Hematopoietic multipotent progenitor cell (in vitro differentiated cells): Measurements from ENCODE around the gene DGUOK. TPM values are rescaled to one million over a fixed set of nuclear protein-coding genes. Genes with fewer than 3 reads are reported as not detected.

ENCODE experiments used
- DNase-seq, 3 donors: peaks; one replicate each; pipeline ENCODE4 v3.0.0-alpha.2; 2011 to 2015; ENCODE audit warnings: low read depth in 2 of 3, low spot score in 2 of 3
- total RNA-seq: library from RNA; depleted of rRNA; stranded (reverse); fragments of >200 nt; gene quantifications from one replicate; pipeline ENCODE4 v1.2.3, GENCODE V29; 2012

The DGUOK gene
- total RNA-seq, 1 donor: 38.5 TPM

- no peak for DNase-seq
These were observed 50.1 kb downstream of the DGUOK start for GRCh38 chr2:73976803-73977202.

GRCh38 chr2:73977466-73977865 is 50.8 kb downstream of the DGUOK start:
- no peak for DNase-seq

GRCh38 chr2:73979021-73979420 is 52.3 kb downstream of the DGUOK start:
- peak in 1 of 3 donors; percentile 53 for DNase-seq

- DNase-seq: no peak
These were observed 53.0 kb downstream of the DGUOK start for GRCh38 chr2:73979686-73980085.

GRCh38 chr2:73980566-73980965 is 53.9 kb downstream of the DGUOK start:
- DNase-seq: no peak

GRCh38 chr2:73981081-73982001 is 54.7 kb downstream of the DGUOK start:
- peak in 1 of 3 donors; percentile 71 for DNase-seq

- DNase-seq: no peak
These were observed 55.5 kb downstream of the DGUOK start for GRCh38 chr2:73982140-73982617.

GRCh38 chr2:73983322-73984202 is 56.9 kb downstream of the DGUOK start:
- peak in 1 of 3 donors; percentile 53 for DNase-seq

- DNase-seq: peak in 1 of 3 donors; percentile 74
These were observed 57.7 kb downstream of the DGUOK start, which contains the start of gene TET3 for GRCh38 chr2:73984203-73984921. TET3 (plus strand) TSS chr2:73984910; CDS start chr2:73986404, 1,494 bp downstream.

- DNase-seq: peak in 2 of 3 donors; percentile 50 to 69
These were observed 58.2 kb downstream of the DGUOK start for GRCh38 chr2:73984922-73985307.

DNA sequence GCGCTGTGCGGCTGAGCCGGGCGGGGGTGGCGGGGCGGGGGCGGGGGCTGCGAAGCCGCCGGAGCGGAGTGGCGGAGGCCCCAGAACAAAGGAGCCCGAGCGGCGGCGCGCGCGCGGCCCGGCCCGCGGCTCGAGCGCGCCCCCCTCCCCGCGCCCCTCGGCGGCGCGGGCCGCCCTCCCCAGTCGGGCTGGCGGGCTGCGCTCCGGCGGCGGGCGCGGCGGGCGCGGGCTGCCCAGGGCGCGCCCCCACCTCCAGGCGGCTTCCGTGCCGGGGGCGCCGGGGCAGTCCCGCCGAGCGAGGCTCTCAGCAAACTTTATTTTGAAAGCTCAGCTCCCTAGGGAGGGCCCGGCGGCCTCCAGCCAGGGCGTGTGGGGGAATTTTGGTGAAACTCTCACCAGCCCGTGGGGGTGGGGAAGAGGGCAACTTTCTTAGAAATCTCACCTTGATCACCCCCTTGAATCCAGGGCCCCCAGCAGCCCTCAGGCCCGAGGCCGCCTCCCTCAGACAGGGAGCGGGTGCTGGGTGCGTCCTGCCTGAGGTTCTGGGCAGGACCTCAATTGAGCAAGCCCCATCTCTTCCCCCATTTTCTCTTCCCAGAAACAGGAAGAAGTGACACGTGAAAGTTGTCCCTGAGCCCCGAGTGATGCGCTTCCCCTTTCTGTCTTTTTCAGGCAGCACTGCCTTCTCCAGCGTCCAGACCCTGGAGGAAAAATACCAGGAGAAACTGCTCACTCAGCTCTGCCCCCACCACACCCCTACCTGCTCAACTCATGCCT is 58.8 kb downstream of the DGUOK start:
- peak in 1 of 3 donors; percentile 39 for DNase-seq

- DNase-seq: no peak
These were observed 59.5 kb downstream of the DGUOK start for GRCh38 chr2:73986085-73986681.

- peak in 2 of 3 donors; percentile 50 to 61 for DNase-seq
These were observed 60.6 kb downstream of the DGUOK start for GRCh38 chr2:73987109-73987947.

GRCh38 chr2:73987948-73988700 is 61.4 kb downstream of the DGUOK start:
- DNase-seq: no peak

DNA sequence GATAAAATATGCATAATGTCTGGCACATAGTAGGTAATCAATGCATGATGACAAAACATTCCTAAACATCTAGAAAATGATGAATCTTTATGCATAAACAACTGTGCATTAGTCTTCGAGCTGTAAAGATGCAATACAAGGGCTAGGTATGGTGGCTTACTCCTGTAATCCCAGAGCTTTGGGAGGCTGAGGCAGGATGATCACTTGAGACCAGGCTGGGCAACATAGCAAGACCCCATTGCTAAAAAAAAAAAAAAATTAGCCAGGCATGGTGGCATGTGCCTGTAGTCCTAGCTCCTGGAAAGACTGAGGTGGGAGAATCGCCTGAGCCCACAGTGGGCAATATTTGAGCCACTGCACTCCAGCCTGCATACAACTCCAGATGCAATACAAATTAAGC is 63.3 kb downstream of the DGUOK start:
- DNase-seq: no peak

DNA sequence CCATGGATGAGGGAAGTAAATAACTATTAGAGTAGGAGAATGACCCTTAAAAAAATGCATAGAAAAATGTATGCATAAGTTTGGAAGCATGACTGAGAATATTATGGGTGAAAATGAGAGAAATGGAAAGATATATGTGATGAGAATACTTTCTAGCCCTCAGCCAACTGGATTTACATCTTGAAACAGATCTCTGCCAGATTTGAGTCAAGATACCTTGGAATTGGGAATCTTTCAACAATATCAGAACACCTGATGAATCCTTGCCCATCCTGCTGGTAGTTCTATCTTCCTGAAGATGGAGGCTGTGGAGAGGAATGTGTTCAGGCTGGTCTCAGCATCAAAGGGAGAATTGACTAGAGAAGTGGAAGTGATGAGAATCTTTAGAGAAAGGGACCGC is 63.9 kb downstream of the DGUOK start:
- no peak for DNase-seq

DNA sequence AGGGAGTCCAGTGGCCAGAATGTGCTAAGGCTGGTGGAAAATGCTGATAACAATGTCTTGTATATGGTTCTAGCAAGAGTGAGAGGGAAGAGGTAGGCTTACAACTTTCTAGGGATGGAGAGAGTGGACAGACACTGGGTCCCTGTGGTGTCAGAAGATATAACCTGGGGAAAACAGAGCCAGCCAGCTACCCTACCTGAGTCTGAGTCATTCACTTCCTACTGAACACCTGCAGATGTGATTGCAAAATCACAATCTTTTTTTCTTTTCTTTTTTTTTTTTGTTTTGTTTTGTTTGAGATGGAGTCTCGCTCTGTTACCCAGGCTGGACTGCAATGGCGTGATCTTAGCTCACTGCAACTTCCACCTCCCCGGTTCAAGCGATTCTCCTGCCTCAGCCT is 65.4 kb downstream of the DGUOK start:
- DNase-seq: no peak

DNA sequence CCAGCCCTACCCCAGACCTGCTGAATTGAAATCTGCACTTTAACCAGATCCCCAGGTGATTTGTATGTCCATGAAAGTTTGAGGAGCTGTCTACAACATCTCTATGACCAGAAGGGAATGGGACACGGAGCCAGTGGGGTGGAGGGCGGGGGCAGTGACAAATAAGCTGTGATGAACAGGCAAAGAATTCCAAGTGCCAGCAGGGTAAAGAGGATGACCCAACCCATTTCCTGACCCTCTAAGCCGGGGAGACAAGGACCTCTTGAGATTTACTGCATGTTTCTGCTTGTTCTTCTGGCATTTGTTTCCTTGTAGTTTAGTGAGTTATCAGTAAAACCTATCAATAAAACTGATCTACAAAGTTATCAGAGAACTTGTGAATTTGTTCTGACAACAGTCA is 66.7 kb downstream of the DGUOK start:
- DNase-seq: no peak
